NCI-H2107 treated with DMSO at 0.1 percent for 48 hours (cell line): ENCODE results near the gene GSTM5.
"Not testable (repeated sequence)": the region's sequence is repeated elsewhere in the genome, so short reads cannot be mapped to it uniquely, and the experiment has no call there.

Experiments used
- DNase-seq: peaks from one replicate; lab custom pipeline; 2025; ENCODE audit not compliant: unreplicated experiment; lab: John Stamatoyannopoulos, UW

Gene GSTM5

DNA sequence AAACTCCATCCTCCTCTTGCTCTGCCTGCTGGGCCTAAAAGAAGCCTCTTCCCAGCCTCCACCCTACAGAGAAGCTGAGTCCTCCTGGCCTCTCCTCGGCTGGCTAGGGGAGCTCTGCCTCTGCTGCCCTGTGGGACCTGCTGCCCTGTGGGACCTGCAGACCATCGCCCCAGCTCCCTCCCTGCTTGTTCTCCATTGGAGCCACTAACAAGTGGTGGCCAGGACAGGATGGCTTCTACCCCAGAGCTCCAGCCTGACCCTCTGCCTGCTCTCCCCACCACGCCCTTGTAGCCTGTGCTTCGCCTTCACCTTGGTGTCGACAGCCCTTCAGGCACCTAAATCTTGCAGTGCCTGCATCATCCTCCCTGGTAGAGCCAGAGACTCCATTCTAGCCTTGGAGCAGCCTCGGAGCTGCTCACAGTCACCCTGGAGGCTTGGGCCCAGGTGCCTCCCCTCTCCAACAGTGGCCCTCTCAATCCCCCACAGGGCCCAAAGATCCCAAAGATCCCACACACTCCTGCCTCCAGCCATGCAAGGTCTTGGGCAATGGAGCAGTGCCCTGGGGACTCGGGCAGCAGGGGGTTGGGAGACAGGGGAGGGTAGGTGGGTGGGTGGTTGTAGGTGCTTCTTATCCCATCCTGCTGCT is 48.7 kb downstream of the GSTM5 start:
- no peak for DNase-seq

DNA sequence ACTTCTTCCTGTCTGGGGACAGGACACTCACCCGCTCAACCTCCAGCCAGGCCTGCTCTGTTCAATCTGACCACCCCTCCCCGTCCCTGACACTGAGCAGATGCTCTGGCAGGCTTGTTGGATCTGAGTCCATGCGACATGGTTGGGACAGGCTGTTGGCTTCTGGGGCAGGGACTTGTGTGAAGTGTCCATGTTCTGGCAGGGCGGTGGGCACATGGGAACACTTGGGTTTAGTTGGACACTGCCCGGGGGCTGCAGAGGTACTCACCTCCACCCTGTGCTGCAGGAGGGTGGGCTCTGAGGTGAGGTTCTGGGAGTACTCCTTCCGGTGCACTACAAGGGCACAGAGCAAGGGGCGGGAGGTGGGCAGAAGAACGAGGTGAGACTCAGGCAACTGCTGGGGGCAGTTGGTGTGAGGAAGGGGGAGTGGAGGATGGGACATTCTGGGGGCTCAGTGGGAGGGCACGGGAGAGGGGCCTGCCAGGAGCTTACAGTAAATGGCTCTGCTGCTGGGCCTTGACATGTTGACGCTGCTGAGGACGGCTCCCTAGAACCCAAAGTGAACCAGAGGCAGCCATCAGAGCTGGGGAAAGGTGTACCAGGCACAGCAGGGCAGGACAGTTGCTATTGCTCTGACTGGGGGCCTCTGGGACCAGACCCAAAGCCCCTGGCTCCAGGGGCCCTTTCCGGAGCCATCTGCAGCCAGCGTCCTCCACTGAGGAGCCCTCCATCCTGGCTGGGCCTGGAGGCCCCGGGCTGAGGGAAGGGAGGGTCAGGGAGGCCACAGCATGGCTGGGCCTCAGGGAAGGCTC is 49.4 kb downstream of the GSTM5 start:
- no peak for DNase-seq

DNA sequence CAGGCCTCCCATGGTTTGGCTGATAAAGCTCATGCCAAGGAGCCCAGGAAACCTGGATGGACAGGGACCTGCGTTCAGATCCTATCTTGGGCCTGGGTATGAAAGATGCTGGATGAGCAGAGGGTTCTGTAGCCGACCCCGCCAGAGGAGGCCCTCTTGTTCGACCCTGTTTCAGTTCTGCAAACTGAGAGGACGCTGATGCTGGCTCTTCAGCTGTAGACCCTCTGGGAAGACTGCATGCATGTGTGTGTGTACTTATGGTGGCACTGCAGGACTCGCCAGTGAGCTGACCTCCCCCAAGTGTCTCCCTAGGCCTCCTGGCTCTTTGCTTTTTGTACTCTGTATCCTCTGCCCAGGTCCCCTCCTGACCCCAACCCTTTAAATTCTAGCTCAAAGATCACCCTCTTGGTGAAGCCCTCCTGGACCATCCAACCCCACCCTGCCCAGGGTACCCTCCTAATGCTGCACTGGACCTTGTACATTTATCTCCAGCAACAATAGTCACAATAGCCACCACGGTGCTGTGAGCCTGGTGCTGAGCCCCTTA is 50.1 kb downstream of the GSTM5 start:
- no peak for DNase-seq

DNA sequence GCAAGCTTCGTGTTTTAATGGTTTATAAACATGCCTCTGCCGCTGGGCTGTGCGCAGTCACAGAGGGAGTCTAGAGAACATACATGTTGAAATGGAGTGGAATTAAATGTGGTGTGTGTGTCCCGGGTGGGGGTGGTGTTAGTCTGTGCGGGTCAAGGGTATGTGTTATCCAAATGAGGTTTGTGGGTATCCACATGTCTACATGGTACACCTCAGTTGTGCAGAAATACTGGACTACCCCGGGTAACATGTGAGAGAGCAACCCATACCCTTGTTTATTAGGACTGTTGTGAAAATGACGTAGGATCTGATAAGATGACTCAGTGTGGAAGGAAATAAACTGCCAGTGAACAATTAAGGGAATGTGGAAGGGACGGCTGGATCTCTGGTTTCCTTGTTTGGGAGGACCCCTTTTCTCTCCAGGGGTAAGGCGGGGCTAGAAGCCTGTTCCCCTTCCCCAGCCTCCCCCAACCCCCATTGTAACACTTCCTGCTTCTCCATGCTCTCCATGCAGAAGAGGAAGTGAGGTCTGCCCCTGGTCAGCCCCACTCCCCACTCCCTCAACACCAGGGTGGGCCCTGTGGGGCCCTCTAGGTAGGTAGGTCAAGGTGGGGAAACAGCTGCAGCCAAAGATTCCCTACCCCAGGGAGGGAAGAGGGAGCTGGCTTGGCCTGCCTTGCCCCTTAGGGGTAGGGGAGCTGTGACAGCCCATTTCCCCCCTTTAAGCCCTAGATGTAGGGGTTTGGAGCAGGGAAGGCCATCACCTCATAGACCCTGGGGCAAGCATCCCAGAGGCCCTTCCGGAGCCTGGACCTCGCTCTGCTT is 51.0 kb downstream of the GSTM5 start:
- no peak for DNase-seq

DNA sequence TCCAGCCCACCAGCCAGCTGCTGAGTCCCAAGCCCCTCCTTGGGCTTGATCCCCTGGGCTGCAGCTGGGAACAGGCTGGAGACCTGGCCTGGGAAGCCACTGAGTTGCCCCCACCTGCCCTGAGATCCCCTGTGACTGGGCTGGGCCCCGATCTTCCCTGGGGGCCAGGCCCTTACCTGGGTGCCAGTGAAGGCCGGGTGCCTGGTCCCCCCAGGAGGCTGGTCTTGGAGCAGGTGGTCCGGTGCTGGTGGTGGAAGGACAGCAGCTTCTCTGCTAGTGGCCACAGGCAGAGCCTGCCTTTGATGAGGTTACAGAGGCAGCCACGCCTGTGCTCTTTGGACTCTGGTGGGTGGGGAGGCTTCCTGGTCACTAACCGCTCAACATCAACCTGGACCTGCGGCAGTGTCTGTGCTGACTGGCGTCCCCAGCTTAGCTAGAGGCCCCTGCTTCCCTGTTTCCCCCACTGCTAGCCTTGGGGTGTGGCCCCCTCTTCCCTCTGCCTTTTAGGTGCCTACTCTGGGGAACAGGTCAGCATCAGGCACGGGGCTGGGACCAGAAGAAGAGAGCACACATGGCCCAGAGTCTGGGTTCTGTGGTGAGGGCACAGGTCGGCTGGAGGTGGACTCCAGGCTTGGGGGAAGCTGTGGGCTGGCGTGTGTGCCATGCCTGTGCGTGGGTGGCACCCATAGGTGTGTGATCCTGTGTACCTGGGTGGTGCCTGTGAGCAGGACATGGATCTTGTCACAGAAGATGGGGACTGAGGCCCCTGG is 51.8 kb downstream of the GSTM5 start, which contains the start of gene EPS8L3:
EPS8L3 (minus strand) TSS at position 278 of the 770 bp plus-strand sequence. CDS start 2,174 bp downstream, outside the sequence.
- no peak for DNase-seq

DNA sequence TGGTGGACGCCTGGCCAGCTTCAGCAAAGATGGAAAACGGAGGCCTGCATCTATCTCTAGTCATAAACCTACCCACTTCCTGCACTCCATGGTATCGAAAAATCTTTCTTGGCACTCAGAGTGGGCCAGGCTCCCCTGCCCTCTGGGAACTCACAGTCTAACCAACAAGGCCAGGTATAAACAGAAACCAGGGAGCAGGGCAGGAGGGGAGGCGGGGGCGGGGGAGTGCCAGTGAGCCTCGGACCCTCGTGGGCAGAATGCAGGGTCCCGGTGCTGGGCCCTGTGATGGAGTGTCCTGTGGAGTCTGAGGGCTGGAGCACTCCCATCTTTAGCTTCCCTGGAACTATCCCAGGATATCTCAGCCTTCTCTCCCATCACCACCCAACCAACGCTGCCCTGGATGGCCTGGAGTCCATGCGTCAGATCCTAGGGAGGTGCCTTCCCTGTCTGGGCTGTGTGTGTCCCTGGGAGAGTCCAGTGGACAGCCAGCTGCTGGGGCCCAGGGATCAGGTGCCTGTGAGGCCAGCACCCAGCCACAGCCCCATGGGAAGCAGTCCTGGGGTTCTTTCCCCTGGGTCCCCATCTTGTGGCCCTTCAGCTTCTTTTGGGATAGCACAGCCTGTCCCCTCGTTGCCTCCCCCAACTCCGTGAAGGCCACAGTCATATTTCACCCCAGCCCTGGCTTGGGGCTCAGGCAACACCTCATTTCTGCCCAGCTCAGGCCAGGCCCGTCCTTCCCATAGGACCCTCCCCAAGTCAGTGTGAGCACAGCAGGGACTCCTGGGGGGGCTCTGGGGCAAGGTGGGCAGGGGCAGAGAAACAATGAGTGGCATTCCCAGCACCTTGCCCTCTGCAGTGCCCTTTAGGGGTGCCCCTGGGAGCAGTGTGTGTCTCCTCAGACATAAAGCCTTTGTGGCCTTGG is 52.8 kb downstream of the GSTM5 start:
- DNase-seq, result no peak

DNA sequence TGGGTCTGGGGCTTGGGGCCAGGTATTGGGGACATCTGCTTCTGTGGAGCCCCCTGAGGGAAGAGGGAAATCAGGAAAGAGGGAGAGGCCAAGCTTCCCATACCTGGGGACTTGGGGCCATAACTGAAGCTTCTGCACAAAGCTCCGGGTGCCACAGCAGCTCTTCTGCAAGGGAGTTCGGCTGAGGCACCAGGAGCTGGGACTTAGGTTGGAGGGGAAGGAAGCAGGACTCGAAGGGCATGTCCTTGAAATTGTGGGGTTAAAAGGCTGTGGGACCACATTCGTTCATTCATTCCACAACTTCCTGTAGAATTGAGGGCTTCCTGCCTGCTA is 53.4 kb downstream of the GSTM5 start:
- no peak for DNase-seq

DNA sequence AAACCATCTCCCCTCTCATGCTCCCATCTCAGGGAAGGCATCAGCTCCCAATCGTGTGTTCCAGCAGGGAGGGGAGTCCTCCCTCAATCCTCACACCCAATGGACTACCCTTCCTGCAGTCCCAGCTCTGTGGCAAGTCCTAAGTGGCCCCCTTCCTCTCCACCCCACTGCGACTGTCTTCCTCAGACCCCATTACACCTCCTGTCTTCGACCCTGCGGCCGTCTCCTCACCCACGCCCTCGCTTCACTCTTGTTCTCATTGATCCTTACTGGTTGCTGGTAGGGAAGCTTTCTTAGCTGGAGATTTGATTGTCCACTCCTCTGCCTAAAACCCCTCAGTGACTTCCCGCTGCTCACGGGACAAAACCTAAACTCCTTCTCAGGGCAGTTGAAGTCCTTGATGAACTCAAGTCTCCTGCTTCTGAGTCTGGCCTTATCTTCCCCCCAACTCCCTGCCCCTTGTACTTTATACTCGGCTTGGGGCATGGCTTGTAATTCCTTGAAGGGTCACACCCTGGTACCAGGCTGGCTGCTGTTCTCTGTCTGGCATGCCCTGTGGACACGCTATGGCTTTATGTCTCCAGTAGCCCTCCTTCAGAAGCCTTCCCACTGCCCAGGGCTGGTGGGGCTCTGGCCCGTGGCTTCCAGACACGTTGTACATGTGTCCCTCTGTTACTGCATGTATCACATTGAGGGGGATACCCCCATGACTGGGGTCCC is 54.0 kb downstream of the GSTM5 start:
- no peak for DNase-seq

DNA sequence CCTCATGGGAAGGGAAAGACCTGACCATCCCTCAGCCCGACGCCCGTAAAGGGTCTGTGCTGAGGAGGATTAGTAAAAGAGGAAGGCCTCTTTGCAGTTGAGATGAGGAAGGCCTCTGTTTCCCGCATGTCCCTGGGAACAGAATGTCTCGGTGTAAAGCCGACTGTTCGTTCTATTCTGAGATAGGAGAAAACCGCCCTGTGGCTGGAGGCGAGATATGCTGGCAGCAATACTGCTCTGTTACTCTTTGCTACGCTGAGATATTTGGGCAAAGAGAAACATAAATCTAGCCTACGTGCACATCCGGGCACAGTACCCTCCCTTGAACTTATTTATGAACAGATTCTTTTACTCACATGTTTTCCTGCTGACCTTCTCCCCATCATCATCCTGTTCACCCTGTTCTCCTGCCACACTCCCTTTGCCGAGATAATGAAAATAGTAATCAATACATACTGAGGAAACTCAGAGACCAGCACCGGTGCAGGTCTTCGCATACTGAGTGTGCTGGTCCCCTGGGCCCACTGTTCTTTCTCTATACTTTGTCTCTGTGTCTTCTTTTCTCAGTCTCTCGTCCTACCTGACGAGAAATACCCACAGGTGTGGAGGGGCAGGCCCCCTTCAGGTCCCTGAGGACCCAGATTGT is 55.1 kb downstream of the GSTM5 start:
- DNase-seq, result not testable (repeated sequence)
